NCI-H187 (cell line): ENCODE data around the gene KCNAB1.

ENCODE experiments used
- DNase-seq, 2 experiments: peaks; one replicate each; lab custom pipeline; 2025; lab: John Stamatoyannopoulos, UW

The KCNAB1 gene

GRCh38 chr3:156323466-156323865, 203.1 kb downstream of the KCNAB1 start:
- no peak for DNase-seq

GRCh38 chr3:156330415-156330814, 210.0 kb downstream of the KCNAB1 start:
- no peak for DNase-seq

DNA sequence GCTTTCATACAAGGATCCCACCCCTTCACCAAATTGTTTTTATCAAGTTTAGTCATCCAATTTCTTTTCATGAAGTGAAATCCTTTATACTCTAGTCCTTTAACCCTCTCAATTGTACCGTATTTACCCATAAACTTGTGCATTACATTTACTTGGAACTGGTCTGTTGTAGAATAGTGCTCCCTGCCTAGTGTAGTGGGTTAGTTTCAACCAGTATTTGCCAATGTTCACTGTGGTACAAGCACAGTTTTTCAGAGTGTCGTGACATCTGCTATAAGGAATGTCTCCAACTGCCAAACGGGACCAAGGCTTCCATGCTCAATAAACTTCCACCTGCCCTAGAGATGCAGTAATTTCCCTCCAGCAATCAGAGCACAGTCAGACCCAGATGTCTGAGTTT, 211.9 kb downstream of the KCNAB1 start:
- no peak for DNase-seq

DNA sequence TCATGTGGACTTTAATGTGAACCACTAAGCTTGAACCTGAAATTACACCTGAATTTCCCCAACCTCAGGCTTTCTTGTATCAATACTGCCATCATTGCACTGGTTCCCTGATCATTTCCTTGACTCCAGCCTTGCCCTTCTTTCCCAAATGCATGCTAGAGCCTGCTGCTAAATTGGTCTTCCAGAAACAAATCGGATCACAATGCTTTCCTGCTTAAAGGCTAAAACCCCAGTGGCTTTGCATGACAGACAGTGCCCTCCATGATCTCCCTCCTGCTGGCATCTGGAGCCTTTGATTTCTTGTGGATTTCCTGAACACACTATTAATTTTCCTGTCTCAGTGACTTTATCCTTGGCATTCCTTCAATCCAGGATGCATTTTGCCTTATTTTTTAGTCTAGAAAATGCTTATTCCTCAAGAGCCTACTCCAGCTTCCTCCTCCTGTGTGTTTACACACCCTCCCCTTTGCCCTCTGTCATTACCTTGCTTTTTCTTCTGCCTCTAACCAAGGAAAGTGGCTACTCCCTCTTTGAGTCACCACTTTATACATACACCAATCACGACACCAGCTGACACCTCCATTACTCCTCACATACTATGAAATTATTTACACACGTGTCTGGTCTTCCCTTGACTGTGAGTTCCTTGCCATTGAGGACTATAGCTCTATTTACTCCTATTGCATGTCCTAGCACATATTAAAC, 214.6 kb downstream of the KCNAB1 start:
- no peak for DNase-seq

DNA sequence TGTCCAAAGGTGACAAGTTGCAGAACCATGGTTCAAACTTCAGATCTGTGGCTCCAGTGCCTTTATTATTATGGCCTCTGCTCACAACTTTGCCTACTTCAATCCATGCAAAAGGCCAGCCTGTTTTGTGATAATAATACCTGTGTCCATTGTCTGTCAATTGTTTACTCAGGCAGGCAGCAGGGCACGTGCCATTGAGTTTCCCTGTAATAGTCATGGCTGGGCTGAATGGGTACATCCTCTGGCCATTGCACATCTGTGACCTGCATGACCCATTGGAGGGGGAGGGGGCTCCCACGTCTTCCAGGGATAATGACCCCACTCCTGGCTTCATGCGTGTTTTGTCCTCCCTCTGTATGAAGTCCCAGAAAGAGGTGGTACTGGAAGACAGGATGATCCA, 219.1 kb downstream of the KCNAB1 start:
- no peak for DNase-seq

- DNase-seq = no peak
Observed at GRCh38 chr3:156341332-156341731, 221.0 kb downstream of the KCNAB1 start.

- DNase-seq = no peak
Observed at GRCh38 chr3:156341831-156342416, 221.5 kb downstream of the KCNAB1 start.

DNA sequence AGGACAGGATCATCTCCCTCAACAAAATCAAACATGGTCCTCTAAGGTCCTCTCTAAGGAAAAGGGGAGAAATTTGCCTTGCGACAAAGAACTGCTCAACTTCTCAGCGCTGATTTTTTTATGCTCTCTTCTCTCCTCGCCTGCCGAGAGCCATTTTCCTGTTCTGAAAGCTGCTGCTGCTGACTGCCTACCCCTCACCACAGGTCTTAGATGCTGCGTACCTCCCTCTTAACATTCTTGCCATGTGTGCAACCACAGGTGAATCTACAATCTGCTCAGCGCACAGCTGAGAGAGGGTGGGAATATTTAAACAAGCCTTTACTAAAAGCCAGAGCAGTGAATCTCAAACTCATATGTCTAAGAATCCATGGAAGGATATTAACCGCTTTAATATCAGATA, 223.8 kb downstream of the KCNAB1 start:
- no peak for DNase-seq

GRCh38 chr3:156349111-156349510, 228.7 kb downstream of the KCNAB1 start:
- no peak for DNase-seq

DNA sequence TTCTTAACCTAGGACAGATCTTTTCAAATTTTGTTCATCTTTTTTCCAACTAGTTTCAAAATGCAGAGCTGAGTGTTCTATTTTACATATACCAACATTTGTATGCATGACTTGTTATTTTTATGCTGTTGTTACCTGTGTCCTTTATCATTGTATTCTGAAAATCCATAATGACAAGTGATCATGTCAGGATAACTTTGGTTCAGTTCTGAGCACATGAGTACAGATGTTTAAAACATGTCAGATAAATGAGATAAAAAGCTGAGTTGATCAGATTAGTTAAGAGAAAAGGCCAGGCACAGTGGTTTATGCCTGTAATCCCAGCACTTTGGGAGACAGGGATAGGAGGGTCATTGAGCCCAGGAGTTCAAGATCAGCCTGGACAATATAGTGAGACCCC, 229.6 kb downstream of the KCNAB1 start:
- no peak for DNase-seq

- no peak for DNase-seq
Observed at GRCh38 chr3:156350781-156351180, 230.4 kb downstream of the KCNAB1 start.

DNA sequence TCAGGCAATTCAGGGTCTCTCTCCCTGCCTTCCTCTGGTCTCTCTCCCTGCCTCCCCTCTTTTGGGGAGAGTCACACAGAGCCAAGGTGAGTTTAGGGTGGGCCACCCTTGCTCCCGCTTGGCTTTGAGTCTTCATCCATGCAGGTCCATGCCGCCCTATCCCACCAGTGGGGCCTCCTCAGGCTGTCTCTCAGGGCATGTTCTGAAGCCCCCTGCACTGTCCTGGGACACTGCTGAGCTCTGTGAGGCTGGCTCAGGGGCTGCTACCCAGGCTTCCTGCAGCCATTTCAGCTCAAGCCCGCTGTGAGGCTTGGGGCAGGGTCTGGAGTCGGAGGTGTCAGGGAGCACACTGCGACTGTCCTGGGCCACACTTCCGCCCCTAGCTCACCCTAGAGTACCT, 231.4 kb downstream of the KCNAB1 start:
- DNase-seq = no peak

- no peak for DNase-seq
Observed at GRCh38 chr3:156352728-156353127, 232.3 kb downstream of the KCNAB1 start.

DNA sequence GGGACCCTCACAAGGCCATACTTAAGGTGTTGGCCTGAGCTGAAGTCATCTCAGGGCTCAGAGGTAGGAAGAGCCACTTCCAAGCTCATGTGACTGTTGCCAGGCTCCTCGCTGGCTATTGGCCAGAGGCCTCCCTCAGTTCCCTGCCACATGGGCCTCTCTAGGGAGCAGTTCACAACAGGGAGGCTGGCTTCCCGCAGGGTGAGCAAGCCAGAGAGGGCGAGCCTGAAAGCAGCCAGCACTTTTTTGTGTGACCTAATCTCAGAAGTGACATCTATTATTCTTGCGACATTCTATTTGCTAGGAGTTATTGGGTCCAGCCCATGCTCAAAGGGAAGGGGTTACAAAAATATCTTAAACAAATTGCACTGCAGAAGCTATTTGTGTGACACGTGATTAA, 233.2 kb downstream of the KCNAB1 start:
- DNase-seq = no peak

DNA sequence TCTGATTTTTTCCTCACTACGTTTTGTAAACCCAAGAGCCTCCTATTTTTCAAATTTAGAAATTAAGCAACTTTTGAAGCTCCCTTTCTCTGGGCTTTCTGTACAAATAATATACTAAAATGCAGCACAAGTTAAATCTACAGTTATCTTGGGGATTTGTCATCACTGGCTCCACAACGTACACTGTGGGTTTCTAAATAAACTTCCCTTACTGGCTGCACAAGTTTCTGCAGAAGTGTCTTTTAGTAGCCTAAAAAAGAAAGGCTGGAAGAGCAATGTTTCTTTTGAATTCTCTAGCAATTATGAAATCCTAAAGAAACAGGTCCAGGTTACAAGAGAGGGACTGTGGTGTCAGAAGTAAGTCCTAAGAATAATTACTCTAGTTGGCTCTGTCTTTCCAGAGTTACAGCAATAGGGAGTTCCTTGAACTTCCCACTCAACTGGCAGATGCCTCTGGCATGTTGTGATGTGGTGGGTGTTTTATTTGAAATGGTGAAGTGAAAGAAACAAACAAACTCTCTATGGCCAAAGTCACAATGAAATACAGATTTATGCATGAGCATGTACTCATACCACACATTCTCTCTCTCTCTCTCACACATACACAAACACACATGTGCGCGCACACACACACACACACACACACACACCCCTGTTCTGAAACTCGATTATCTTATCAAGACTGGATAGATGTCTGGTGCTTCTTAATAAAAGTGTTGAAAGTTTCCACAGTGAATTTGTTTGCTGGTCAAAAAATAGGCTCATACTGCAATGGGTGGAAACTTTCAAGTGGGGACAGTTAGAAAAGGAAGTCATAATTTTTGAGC, 236.4 kb downstream of the KCNAB1 start:
- DNase-seq = no peak

DNA sequence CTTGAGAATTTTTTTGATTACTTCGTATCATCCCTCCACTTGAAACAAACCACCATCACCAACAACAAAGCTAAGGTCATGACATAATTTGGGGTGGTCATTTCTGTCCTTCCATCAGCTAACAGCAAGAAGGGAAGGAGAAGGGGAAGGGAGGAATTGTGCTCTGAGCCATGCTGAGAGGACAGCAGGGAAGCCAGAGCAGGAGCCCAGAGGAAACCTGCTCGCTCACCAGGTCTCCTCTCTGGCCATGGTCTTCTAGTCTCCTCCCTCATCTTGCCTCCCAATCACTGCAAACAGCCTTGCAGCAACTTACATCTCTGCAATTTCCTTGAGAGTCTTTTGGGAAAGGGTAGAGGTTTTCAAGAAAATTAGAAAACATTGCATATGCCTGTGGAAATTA, 237.9 kb downstream of the KCNAB1 start:
- no peak for DNase-seq

DNA sequence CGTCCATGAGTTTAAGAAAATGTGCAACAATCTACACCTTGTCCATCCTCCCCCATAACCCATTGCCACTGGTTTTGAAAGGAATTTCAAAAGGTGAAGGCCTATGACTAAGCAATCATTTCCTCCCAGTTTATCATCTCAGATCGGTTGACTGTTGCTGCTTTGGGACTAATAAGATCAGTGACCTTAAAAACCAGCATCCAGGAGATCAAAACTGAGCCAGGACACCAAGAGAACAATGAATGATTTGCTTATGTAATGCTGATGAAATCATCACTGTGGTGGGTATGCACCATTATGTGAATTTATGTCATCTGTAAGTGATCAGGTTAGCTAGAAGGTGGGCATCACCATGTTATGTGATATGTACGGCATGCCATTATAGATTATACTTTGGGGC, 239.0 kb downstream of the KCNAB1 start:
- DNase-seq = no peak

- DNase-seq = no peak
Observed at GRCh38 chr3:156360083-156360482, 239.7 kb downstream of the KCNAB1 start.

- DNase-seq = no peak
Observed at GRCh38 chr3:156360963-156361362, 240.6 kb downstream of the KCNAB1 start.

- no peak for DNase-seq
Observed at GRCh38 chr3:156366559-156366958, 246.2 kb downstream of the KCNAB1 start.

DNA sequence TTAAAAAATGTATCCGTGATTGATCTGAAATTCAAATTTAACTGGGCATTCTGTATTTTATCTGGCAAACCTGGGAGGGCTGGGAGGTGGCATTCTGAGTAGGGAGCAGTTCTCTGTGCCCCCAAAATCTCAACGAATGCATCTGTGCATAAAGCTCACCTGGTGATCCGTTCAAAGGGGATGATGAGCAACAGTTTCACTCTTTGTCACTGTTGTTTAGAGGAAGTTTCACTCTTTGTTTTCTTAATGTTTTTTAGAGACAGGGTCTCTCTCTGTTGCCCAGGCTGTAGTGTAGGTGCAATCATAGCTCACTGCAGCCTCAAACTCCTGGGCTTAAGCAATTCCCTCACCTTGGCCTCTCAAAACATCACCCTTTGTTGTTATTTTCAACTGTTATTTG, 247.8 kb downstream of the KCNAB1 start:
- no peak for DNase-seq

DNA sequence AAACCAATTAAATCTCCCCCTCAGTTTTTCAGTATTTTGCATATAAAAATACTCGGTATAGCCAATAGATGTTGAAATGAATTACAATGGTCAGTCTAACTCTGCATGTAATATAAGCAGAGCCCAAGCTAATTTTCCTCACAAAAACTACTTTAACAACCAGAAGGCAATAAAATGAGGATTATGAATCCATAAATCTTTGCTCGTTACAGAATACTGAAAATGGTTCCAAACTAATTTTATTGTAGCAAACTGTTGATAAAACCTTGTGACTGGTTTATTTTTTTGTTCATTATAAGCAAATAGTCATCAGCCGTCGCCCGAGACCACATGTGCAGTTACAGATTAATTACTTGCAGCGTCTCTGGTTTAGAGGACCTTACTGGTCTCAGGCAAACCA, 251.3 kb downstream of the KCNAB1 start:
- DNase-seq = no peak

- no peak for DNase-seq
Observed at GRCh38 chr3:156373095-156373494, 252.7 kb downstream of the KCNAB1 start.
